Endothelial cell of umbilical vein (primary cell): ENCODE results near the gene KANK4. TPM values are rescaled to one million over a fixed set of nuclear protein-coding genes. Genes with fewer than 3 reads are reported as not detected.

ENCODE experiments used
- BruUV-seq: library from RNA; stranded (reverse); fragments of 400-500 nt; replicated peaks from 2 replicates; lab custom pipeline; 2021; lab: Mats Ljungman, UMichigan
- CTCF ChIA-PET: fragments of 300-600, 350-600 bp; sonication (Branson Sonifier 250); formaldehyde crosslinking; loops from one replicate; lab custom pipeline; 2021; ENCODE audit warnings: antibody characterized with exemption, inconsistent platforms; lab: Charles Lee
- POLR2A ChIA-PET: fragments of 300-600, 350-600 bp; sonication (Branson Sonifier 250); formaldehyde crosslinking; loops from one replicate; lab custom pipeline; 2021; ENCODE audit warnings: antibody characterized with exemption, inconsistent platforms; lab: Charles Lee
- DNase-seq: peaks from one replicate; pipeline ENCODE4 v3.0.0-alpha.2; 2011; ENCODE audit warnings: low read depth, low spot score
- FAIRE-seq: peaks from 2 replicates; lab custom pipeline; 2011; peaks lifted over from hg19 to GRCh38; lab: Jason Lieb, UNC
- H2AFZ ChIP-seq: 2 replicates; pipeline ENCODE4 v1.6.0; 2012; ENCODE audit warnings: low read depth, low read length, control low read depth, inconsistent platforms
- H3K27ac ChIP-seq: 2 replicates; pipeline ENCODE4 v1.5.1; 2011; ENCODE audit warnings: low read depth, mild to moderate bottlenecking, control low read depth, low read length, moderate library complexity; ENCODE audit not compliant: insufficient read depth
- H3K27me3 ChIP-seq, 2 experiments: 2 replicates each; pipeline versions ENCODE4 v1.6.0 to v1.6.1; 2011; ENCODE audit warnings: low read length in 2 of 2, mixed read lengths in 1 of 2; ENCODE audit not compliant: control insufficient read depth in 2 of 2, insufficient read depth in 2 of 2
- H3K36me3 ChIP-seq, 2 experiments: 2 replicates in 1 of 2; 3 replicates in 1 of 2; pipeline ENCODE4 v1.5.1; 2011; ENCODE audit warnings: low read length in 2 of 2, mild to moderate bottlenecking in 1 of 2, moderate library complexity in 1 of 2; ENCODE audit not compliant: control insufficient read depth in 2 of 2, insufficient read depth in 2 of 2; ENCODE audit errors: extremely low read depth in 1 of 2
- H3K4me1 ChIP-seq: 3 replicates; pipeline ENCODE4 v1.5.1; 2011; ENCODE audit warnings: mild to moderate bottlenecking, low read length; ENCODE audit not compliant: control insufficient read depth, insufficient read depth; ENCODE audit errors: extremely low read depth
- H3K4me2 ChIP-seq: 2 replicates; pipeline ENCODE4 v1.6.1; 2011; ENCODE audit warnings: low read length, control low read depth, mixed read lengths; ENCODE audit not compliant: insufficient read depth
- H3K4me3 ChIP-seq, 3 experiments: fragments of 200-600 bp in 1 of 3; sonication (generic), shearing (Covaris generic) in 1 of 3; replicated peaks in 1 of 3; 2 replicates each; pipeline ENCODE4 v1.5.1; 2011 to 2016; ENCODE audit warnings: control low read depth in 3 of 3, low read length in 3 of 3, mild to moderate bottlenecking in 2 of 3, inconsistent platforms in 1 of 3, low read depth in 1 of 3, moderate library complexity in 1 of 3; ENCODE audit not compliant: insufficient read depth in 1 of 3
- H3K79me2 ChIP-seq: 2 replicates; pipeline ENCODE4 v1.6.0; 2012; ENCODE audit warnings: low read length, inconsistent platforms; ENCODE audit not compliant: control insufficient read depth, insufficient read depth
- H3K9ac ChIP-seq: replicated peaks from 2 replicates; pipeline ENCODE3; 2011; ENCODE audit warnings: low read length, control low read depth; ENCODE audit not compliant: insufficient read depth; ENCODE audit errors: extremely low read depth
- H3K9me1 ChIP-seq: replicated peaks from 3 replicates; pipeline ENCODE4 v1.6.0; 2011; ENCODE audit warnings: mild to moderate bottlenecking, low read length; ENCODE audit not compliant: control insufficient read depth, insufficient read depth; ENCODE audit errors: extremely low read depth
- H3K9me3 ChIP-seq: replicated peaks from 2 replicates; pipeline ENCODE4 v1.5.1; 2012; ENCODE audit warnings: low read length, inconsistent platforms; ENCODE audit not compliant: control insufficient read depth, insufficient read depth
- H4K20me1 ChIP-seq: replicated peaks from 2 replicates; pipeline ENCODE3; 2011; ENCODE audit warnings: mild to moderate bottlenecking, low read length; ENCODE audit not compliant: control insufficient read depth, insufficient read depth; ENCODE audit errors: extremely low read depth
- CTCF ChIP-seq, 2 donors: IDR thresholded peaks; 1 replicate in 1 of 2; 2 replicates in 1 of 2; pipeline ENCODE4 v1.5.1; 2011; ENCODE audit warnings: low read length in 2 of 2, mild to moderate bottlenecking in 2 of 2, moderate library complexity in 2 of 2, control low read depth in 1 of 2, inconsistent platforms in 1 of 2, low read depth in 1 of 2; ENCODE audit not compliant: insufficient read depth in 1 of 2; ENCODE audit errors: extremely low read depth in 1 of 2
- EZH2 ChIP-seq: IDR thresholded peaks from 2 replicates; pipeline ENCODE4 v1.6.1; 2012; ENCODE audit warnings: borderline replicate concordance, low read depth, mild to moderate bottlenecking, moderate library complexity, low read length, inconsistent platforms; ENCODE audit not compliant: severe bottlenecking
- GATA2 ChIP-seq: IDR thresholded peaks from 2 replicates; pipeline ENCODE4 v1.7.0; 2011; ENCODE audit warnings: low read depth, mild to moderate bottlenecking, moderate library complexity, mixed read lengths, low read length; ENCODE audit not compliant: insufficient read length, insufficient read depth
- JUN ChIP-seq: IDR thresholded peaks from 2 replicates; pipeline ENCODE4 v1.6.1; 2011; ENCODE audit warnings: borderline replicate concordance, low read depth; ENCODE audit not compliant: insufficient read length, insufficient read depth
- MAX ChIP-seq: IDR thresholded peaks from 2 replicates; pipeline ENCODE4 v1.6.1; 2011; ENCODE audit not compliant: insufficient read depth, insufficient read length
- MYC ChIP-seq: IDR thresholded peaks from one replicate; pipeline ENCODE4 v1.6.1; 2011; ENCODE audit warnings: mild to moderate bottlenecking, low read depth, low read length
- POLR2AphosphoS5 ChIP-seq: IDR thresholded peaks from 2 replicates; pipeline ENCODE4 v1.6.1; 2012; ENCODE audit warnings: low read depth, mild to moderate bottlenecking, control low read depth, low read length, moderate library complexity; ENCODE audit not compliant: insufficient read depth
- dilution Hi-C: fragments of 300-500 bp; cut with MboI; formaldehyde crosslinking; loops from one replicate; pipeline ENCODE4 v1.15.0; 2019; ENCODE audit warnings: low sequenced_read_pairs; ENCODE audit not compliant: extremely low pct_ligation_motif_present
- intact Hi-C: fragments of 100-400 bp; cut with micrococcal nuclease; formaldehyde crosslinking; loops from one replicate; pipeline ENCODE4 v1.10.0; 2022
- polyA plus RNA-seq, 4 experiments: library from polyadenylated mRNA; depleted of rRNA in 3 of 4; stranded (reverse) in 3 of 4; unstranded in 1 of 4; fragments of >200 nt; gene quantifications; 2 replicates each; pipeline versions ENCODE4 v1.2.1 to v1.2.3, GENCODE V29; 2011 to 2012; ENCODE audit warnings: missing spikeins in 1 of 4
- total RNA-seq: library from RNA; stranded (reverse); gene quantifications from 2 replicates; pipeline ENCODE4 v1.2.3, GENCODE V29; 2021

The KANK4 gene
- total and polyA plus RNA-seq, 2 donors (not counting 3 experiments of a cell fraction or from before 2014, with no cell fraction given), result not detected

- intact Hi-C loops, result no loop called here
- Histone ChIP-seq H3K4me2 (no peak overlapping the region), H3K4me1 (no peaks in the 10 kb centered on the region), H3K36me3 (no peaks in the 10 kb centered on the region), H3K9me1 (no peaks in the 10 kb centered on the region), H4K20me1 (no peaks in the 10 kb centered on the region), H3K4me3 (no peak overlapping the region), H3K9me3 (no peaks in the 10 kb centered on the region), H3K27me3 (peaks cover 14 to 16% of the 10 kb centered on the region in 2 experiments), H2AFZ (no peak overlapping the region), H3K27ac (no peak overlapping the region), H3K79me2 (no peaks in the 10 kb centered on the region), H3K9ac (no peak overlapping the region)
- POLR2A ChIA-PET, result no interaction called here
- TF ChIP-seq GATA2 (no peak), MAX (no peak), MYC (no peak), POLR2AphosphoS5 (no peak), JUN (no peak), CTCF (IDR thresholded peaks at IDR 0.05; ENCODE audit: extremely low read depth in 1 of 2, insufficient read depth in 1 of 2, low read depth in 1 of 2, low read length in 2 of 2) (no peak), EZH2 (no peak)
- DNase-seq, result no peak
- FAIRE-seq, result no peak
- dilution Hi-C loops, result no loop called here
- CTCF ChIA-PET, result interaction anchor here (0.6 kb wide), 1 partner anchor 259 kb away, joined by 3 read pairs; no protein-coding TSS in a partner anchor
- no TSS peak for BruUV-seq
These were observed 2.2 kb upstream of the KANK4 start for GRCh38 chr1:62321446-62321845.
